Peyer's patch (tissue), 4 donors: ENCODE results near the gene RABAC1. TPM values are rescaled to one million over a fixed set of nuclear protein-coding genes. Genes with fewer than 3 reads are reported as not detected.

Experiments used
- DNase-seq, 3 donors: peaks; one replicate each; pipeline ENCODE4 v3.0.0-alpha.2; 2017 to 2019
- H3K27ac ChIP-seq, 4 donors: fragments of 200-600 bp; sonication (generic); one replicate each; pipeline ENCODE4 v1.5.1; 2016 to 2019
- H3K27me3 ChIP-seq, 2 donors: fragments of 200-600 bp; sonication (generic); one replicate each; pipeline ENCODE4 v1.5.1; 2019
- H3K36me3 ChIP-seq, 3 donors: fragments of 200-600 bp; sonication (generic); one replicate each; pipeline ENCODE4 v1.5.1; 2016 to 2019
- H3K4me1 ChIP-seq, 4 donors: fragments of 200-600 bp; sonication (generic); one replicate each; pipeline ENCODE4 v1.5.1; 2016 to 2019
- H3K4me3 ChIP-seq, 4 donors: fragments of 200-600 bp; sonication (generic); 1 replicate in 3 of 4; 2 replicates in 1 of 4; pipeline ENCODE4 v1.5.1; 2016 to 2019; ENCODE audit warnings: mild to moderate bottlenecking in 1 of 4
- H3K9me3 ChIP-seq, 4 donors: fragments of 200-600 bp; sonication (generic); one replicate each; pipeline ENCODE4 v1.5.1; 2016 to 2019; ENCODE audit warnings: mild to moderate bottlenecking in 1 of 4
- POLR2A ChIP-seq, 2 donors: fragments of 450-650 bp; IDR thresholded peaks; one replicate each; pipeline ENCODE4 v1.5.1; 2017; ENCODE audit warnings: antibody characterized with exemption in 2 of 2, mild to moderate bottlenecking in 2 of 2, moderate library complexity in 2 of 2
- total RNA-seq, 4 donors: library from RNA; depleted of rRNA; stranded (reverse); fragments of >200 nt; gene quantifications; one replicate each; pipeline ENCODE4 v1.1.0, GENCODE V29; 2016
- TF ChIP-seq, protein P1 (sequence below), 6 experiments: fragments of 450-650 bp in 4 of 6; fragments of 200-600 bp in 2 of 6; sonication (generic) in 1 of 6; IDR thresholded peaks; one replicate each; pipeline ENCODE4 v1.5.1; 2017 to 2019; ENCODE audit warnings: antibody characterized with exemption in 6 of 6, mild to moderate bottlenecking in 3 of 6, moderate library complexity in 1 of 6

RABAC1 gene
- total RNA-seq, 4 donors from 2014 or later: 81.7 to 146 (median 124) TPM

DNA sequence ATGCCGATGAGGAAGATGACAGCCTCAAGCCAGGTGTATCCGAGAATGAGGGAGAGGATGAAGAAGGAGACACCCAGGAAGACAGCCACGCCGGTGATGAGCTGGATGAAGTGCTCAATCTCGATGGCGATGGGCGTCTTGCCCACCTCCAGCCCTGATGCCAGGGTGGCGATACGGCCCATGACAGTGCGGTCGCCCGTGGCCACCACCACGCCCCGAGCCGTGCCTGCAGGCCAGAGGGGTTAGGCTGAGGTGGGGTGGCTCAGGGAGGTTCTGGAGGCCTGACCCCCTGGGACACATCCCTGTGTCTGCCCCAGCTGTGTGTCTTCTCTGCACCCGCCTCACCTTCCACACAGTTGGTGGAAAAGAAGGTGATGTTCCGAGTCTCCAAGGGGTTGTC lies 25.8 kb upstream of the RABAC1 start:
- H3K27ac ChIP-seq: no peak overlapping the region
- H3K27me3 ChIP-seq: no peaks in the 10 kb centered on the region
- DNase-seq: no peak
- TF ChIP-seq, protein P1, sequence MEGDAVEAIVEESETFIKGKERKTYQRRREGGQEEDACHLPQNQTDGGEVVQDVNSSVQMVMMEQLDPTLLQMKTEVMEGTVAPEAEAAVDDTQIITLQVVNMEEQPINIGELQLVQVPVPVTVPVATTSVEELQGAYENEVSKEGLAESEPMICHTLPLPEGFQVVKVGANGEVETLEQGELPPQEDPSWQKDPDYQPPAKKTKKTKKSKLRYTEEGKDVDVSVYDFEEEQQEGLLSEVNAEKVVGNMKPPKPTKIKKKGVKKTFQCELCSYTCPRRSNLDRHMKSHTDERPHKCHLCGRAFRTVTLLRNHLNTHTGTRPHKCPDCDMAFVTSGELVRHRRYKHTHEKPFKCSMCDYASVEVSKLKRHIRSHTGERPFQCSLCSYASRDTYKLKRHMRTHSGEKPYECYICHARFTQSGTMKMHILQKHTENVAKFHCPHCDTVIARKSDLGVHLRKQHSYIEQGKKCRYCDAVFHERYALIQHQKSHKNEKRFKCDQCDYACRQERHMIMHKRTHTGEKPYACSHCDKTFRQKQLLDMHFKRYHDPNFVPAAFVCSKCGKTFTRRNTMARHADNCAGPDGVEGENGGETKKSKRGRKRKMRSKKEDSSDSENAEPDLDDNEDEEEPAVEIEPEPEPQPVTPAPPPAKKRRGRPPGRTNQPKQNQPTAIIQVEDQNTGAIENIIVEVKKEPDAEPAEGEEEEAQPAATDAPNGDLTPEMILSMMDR (IDR thresholded peaks at IDR 0.05): no peak
- TF ChIP-seq POLR2A (IDR thresholded peaks at IDR 0.05): no peak
- no peaks in the 10 kb centered on the region for H3K4me1 ChIP-seq
- no peaks in the 10 kb centered on the region for H3K36me3 ChIP-seq
- no peaks in the 10 kb centered on the region for H3K9me3 ChIP-seq
- H3K4me3 ChIP-seq: no peak overlapping the region

GRCh38 chr19:41981724-41982123 lies 22.6 kb upstream of the RABAC1 start:
- no peaks in the 10 kb centered on the region for H3K36me3 ChIP-seq
- H3K27me3 ChIP-seq: no peaks in the 10 kb centered on the region
- no peaks in the 10 kb centered on the region for H3K9me3 ChIP-seq
- no peak overlapping the region for H3K4me3 ChIP-seq
- no peak for DNase-seq
- no peak for TF ChIP-seq POLR2A (IDR thresholded peaks at IDR 0.05)
- H3K27ac ChIP-seq: no peak overlapping the region
- no peaks in the 10 kb centered on the region for H3K4me1 ChIP-seq

DNA sequence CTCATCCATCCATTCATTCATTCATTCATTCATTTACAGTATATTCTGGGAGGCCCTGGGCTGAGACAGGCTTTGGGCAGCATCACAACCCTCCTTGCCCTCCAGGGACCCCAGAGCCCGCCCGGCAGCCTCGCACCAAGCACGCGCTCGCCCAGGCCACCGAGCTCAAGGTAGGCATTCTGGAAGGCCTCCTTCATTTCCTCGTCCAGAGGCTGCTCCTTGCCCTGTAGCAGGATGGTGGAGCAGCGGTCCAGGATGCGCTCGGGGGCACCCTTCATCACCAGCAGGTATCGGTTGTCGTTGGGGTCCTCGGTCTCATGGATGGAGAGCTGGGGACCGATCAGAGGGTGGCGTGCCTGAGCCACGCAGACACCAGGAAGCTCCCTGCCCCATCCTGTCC lies 19.3 kb upstream of the RABAC1 start:
- no peaks in the 10 kb centered on the region for H3K9me3 ChIP-seq
- no peaks in the 10 kb centered on the region for H3K36me3 ChIP-seq
- DNase-seq: no peak
- no peaks in the 10 kb centered on the region for H3K27me3 ChIP-seq
- H3K4me1 ChIP-seq: no peaks in the 10 kb centered on the region
- no peak overlapping the region for H3K4me3 ChIP-seq
- TF ChIP-seq POLR2A (IDR thresholded peaks at IDR 0.05): no peak
- TF ChIP-seq, protein P1 (IDR thresholded peaks at IDR 0.05): no peak
- no peak overlapping the region for H3K27ac ChIP-seq

DNA sequence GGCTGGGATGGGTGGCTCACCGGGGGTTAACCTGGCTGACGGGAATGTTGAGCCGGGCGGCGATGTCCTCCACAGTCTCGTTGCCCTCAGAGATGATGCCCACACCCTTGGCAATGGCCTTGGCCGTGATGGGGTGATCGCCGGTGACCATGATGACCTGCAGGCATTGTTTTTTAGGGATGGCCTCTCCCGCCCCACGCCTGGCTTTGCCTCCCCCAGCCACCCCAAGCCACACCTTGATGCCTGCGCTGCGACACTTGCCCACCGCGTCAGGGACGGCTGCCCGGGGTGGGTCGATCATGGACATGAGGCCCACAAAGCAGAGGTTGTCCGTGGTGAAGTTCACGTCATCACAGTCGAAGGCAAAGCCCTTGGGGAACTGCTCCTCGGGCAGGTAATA lies 18.8 kb upstream of the RABAC1 start:
- Histone ChIP-seq H3K27me3 (no peaks in the 10 kb centered on the region), H3K27ac (no peak overlapping the region), H3K4me3 (no peak overlapping the region), H3K4me1 (no peaks in the 10 kb centered on the region), H3K9me3 (no peaks in the 10 kb centered on the region), H3K36me3 (no peaks in the 10 kb centered on the region)
- TF ChIP-seq, protein P1 (IDR thresholded peaks at IDR 0.05): no peak
- TF ChIP-seq POLR2A (IDR thresholded peaks at IDR 0.05): no peak
- no peak for DNase-seq

DNA sequence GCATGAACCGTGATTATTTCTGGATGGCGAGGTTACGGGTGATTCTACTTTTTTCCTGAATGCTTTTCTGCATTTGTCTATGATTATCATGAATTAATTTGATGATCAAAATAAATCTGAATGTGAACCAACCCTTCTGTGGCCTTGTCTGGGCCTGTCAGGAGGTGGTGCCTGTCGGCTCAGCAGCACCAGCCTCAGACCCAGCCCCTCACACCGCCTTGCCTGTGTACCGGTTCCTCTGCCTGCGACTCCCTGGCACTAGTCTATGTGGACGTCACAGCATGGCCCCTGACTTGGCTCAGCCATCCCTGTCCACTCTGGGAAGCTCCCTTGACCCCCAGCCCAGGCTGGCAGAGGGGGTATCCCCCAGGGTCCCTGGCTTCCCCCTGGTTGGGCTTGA lies 15.5 kb upstream of the RABAC1 start:
- Histone ChIP-seq H3K4me3 (no peak overlapping the region), H3K4me1 (no peaks in the 10 kb centered on the region), H3K36me3 (no peaks in the 10 kb centered on the region), H3K27ac (no peak overlapping the region), H3K9me3 (no peaks in the 10 kb centered on the region), H3K27me3 (no peaks in the 10 kb centered on the region)
- TF ChIP-seq, protein P1 (IDR thresholded peaks at IDR 0.05): no peak
- TF ChIP-seq POLR2A (IDR thresholded peaks at IDR 0.05): no peak
- no peak for DNase-seq

GRCh38 chr19:41971363-41971762 lies 12.2 kb upstream of the RABAC1 start:
- no peaks in the 10 kb centered on the region for H3K9me3 ChIP-seq
- no peak overlapping the region for H3K4me3 ChIP-seq
- H3K27me3 ChIP-seq: no peaks in the 10 kb centered on the region
- TF ChIP-seq, protein P1 (IDR thresholded peaks at IDR 0.05): no peak
- no peak for TF ChIP-seq POLR2A (IDR thresholded peaks at IDR 0.05)
- H3K27ac ChIP-seq: no peak overlapping the region
- DNase-seq: no peak
- no peaks in the 10 kb centered on the region for H3K36me3 ChIP-seq
- H3K4me1 ChIP-seq: no peaks in the 10 kb centered on the region
